Sigmoid colon (tissue), 7 donors: Measurements from ENCODE around the gene DPT. TPM values are rescaled to one million over a fixed set of nuclear protein-coding genes. Genes with fewer than 3 reads are reported as not detected.

Source experiments
- DNase-seq: peaks from one replicate; pipeline ENCODE4 v3.0.0-alpha.2; 2019
- H3K27ac ChIP-seq, 4 donors: fragments of 200-600 bp; sonication (generic); one replicate each; pipeline ENCODE4 v1.5.1; 2016 to 2019; ENCODE audit warnings: mild to moderate bottlenecking in 1 of 4
- H3K27me3 ChIP-seq, 3 donors: fragments of 200-600 bp; sonication (generic); one replicate each; pipeline ENCODE4 v1.5.1; 2019; ENCODE audit warnings: mild to moderate bottlenecking in 1 of 3
- H3K36me3 ChIP-seq, 4 donors: fragments of 200-600 bp; sonication (generic); one replicate each; pipeline ENCODE4 v1.5.1; 2016 to 2019
- H3K4me1 ChIP-seq, 4 donors: fragments of 200-600 bp; sonication (generic); one replicate each; pipeline ENCODE4 v1.5.1; 2017 to 2019
- H3K4me3 ChIP-seq, 4 donors: fragments of 200-600 bp; sonication (generic); one replicate each; pipeline ENCODE4 v1.5.1; 2017 to 2019; ENCODE audit warnings: mild to moderate bottlenecking in 2 of 4, moderate library complexity in 1 of 4
- H3K9me3 ChIP-seq, 4 donors: fragments of 200-600 bp in 3 of 4; sonication (generic) in 3 of 4; one replicate each; pipeline versions ENCODE4 v1.5.1 to v1.6.1; 2013 to 2019
- CTCF ChIP-seq, 4 experiments: fragments of 450-650 bp in 3 of 4; fragments of 200-600 bp in 1 of 4; IDR thresholded peaks; one replicate each; pipeline ENCODE4 v1.5.1; 2016 to 2019; ENCODE audit warnings: antibody characterized with exemption in 4 of 4, mild to moderate bottlenecking in 3 of 4, moderate library complexity in 2 of 4
- EP300 ChIP-seq, 4 donors: sonication (generic); formaldehyde crosslinking; IDR thresholded peaks; one replicate each; pipeline ENCODE4 v1.6.1; 2017; ENCODE audit warnings: antibody characterized with exemption in 4 of 4
- POLR2A ChIP-seq, 2 donors: fragments of 450-650 bp; IDR thresholded peaks; one replicate each; pipeline ENCODE4 v1.6.1; 2016; ENCODE audit warnings: antibody characterized with exemption in 2 of 2, mild to moderate bottlenecking in 2 of 2, moderate library complexity in 2 of 2
- POLR2AphosphoS5 ChIP-seq, 4 donors: sonication (generic); formaldehyde crosslinking; IDR thresholded peaks; one replicate each; pipeline ENCODE4 v1.6.1; 2017; ENCODE audit warnings: antibody characterized with exemption in 4 of 4
- WGBS, 2 donors: extraction: QIAGEN DNeasy Blood & Tissue Kit; methylation state at CpG; one replicate each; pipeline ENCODE4 v1.1.7; 2013; 5-methylcytosine and 5-hydroxymethylcytosine counted together
- intact Hi-C: fragments of 100-400 bp; cut with DNase I; formaldehyde crosslinking; loops from one replicate; pipeline ENCODE4 v1.15.1; 2023
- polyA plus RNA-seq, 3 donors: library from polyadenylated mRNA; stranded (reverse); fragments of 200-250 nt; gene quantifications; one replicate each; pipeline ENCODE4 v1.2.3, GENCODE V29; 2013
- total RNA-seq, 4 donors: library from RNA; depleted of rRNA; stranded (reverse); fragments of >200 nt; gene quantifications; one replicate each; pipeline ENCODE4 v1.1.0, GENCODE V29; 2016
- donor health status: healthy with polysubstance abuse.
- donor health status: Bipolar disorder and iron deficiency.
- donor health status: healthy.

DPT gene
- total and polyA plus RNA-seq, 7 donors, result 2.1 to 519 (median 249) TPM

DNA sequence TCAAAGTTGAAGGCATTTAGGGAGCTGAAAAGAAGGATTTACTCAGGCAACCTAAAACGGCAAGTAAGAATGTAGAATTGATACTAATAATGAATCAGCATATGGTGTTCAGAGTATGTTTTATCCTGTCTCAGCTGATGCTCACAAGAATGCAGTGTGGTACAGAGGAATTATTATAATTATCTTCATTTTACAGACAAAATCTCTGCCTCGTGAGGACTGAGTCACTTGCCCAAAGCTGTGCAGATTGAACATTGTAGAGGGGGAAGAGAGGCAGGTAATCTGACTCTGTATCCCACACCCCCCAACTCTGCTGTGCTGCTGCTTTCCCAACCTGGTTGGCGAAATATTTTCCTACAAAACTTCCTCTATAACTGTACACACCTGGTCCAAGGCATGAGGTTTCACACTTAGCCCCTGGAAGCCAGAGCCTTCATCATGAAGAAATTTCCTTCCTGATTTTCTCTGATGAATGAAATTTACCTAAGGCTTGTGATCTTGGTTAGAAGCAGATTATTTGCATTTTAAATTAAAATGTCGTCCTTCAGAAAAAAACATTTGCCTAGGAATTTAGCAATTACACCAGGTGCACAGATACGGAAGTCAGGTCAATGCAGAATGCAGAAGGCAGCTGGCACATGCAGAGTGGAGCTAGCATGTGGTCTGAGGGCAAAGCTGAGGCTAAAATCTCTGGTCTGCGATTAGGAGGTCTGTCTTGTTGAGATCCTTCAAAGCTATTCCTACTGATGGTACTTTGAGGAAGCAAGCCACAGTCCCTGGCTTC is 52.8 kb downstream of the DPT start:
- no peak overlapping the region for H3K27ac ChIP-seq
- intact Hi-C loops, result no loop called here
- H3K4me3 ChIP-seq, result no peak overlapping the region
- no peak for DNase-seq
- H3K27me3 ChIP-seq, result no peaks in the 10 kb centered on the region
- H3K4me1 ChIP-seq, result peaks cover 0 to 4% (median 0%) of the 10 kb centered on the region in 4 donors
- 83 to 85% methylated on average over 6 of the region's 6 CpGs for WGBS, 2 donors
- TF ChIP-seq POLR2AphosphoS5 (IDR thresholded peaks at IDR 0.05) (no peak), CTCF (IDR thresholded peaks at IDR 0.05) (no peak), EP300 (IDR thresholded peaks at IDR 0.05) (no peak), POLR2A (IDR thresholded peaks at IDR 0.05) (no peak)
- no peaks in the 10 kb centered on the region for H3K36me3 ChIP-seq
- H3K9me3 ChIP-seq, result no peaks in the 10 kb centered on the region

GRCh38 chr1:168673974-168674683 is 54.9 kb downstream of the DPT start:
- H3K27me3 ChIP-seq, result no peaks in the 10 kb centered on the region
- peaks cover 0 to 4% (median 0%) of the 10 kb centered on the region in 4 donors for H3K4me1 ChIP-seq
- no peak for DNase-seq
- TF ChIP-seq POLR2AphosphoS5 (IDR thresholded peaks at IDR 0.05) (no peak), EP300 (IDR thresholded peaks at IDR 0.05) (no peak), CTCF (IDR thresholded peaks at IDR 0.05) (no peak), POLR2A (IDR thresholded peaks at IDR 0.05) (no peak)
- no peaks in the 10 kb centered on the region for H3K9me3 ChIP-seq
- no peaks in the 10 kb centered on the region for H3K36me3 ChIP-seq
- intact Hi-C loops, result no loop called here
- 89 to 96% methylated on average over 2 of the region's 2 CpGs for WGBS, 2 donors
- peak overlapping the region in 1 of 4 donors; percentile 6 for H3K27ac ChIP-seq
- no peak overlapping the region for H3K4me3 ChIP-seq

DNA sequence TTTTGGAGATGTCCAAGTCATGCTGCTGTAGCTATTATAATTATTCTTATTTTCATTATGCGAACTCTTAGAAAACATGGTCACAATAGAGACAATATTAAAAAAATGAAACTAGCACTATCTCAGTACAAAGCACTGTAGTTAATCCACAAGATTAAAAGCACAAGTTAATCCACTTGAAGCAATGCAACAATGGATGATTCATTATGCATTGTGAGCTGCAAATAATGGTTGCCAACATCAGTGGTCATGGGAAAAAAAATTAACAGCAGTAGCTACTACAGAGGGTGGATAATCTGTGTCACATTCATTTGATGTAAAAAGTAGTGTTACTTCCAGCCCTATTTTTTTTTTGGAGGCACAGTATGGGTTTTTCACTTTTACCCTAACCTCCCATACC is 56.7 kb downstream of the DPT start:
- Histone ChIP-seq H3K4me1 (peaks cover 0 to 4% (median 0%) of the 10 kb centered on the region in 4 donors), H3K27me3 (no peaks in the 10 kb centered on the region), H3K27ac (no peak overlapping the region), H3K9me3 (no peaks in the 10 kb centered on the region), H3K36me3 (no peaks in the 10 kb centered on the region), H3K4me3 (no peak overlapping the region)
- no peak for DNase-seq
- 95 to 99% methylated on average over 1 of the region's 1 CpG for WGBS, 2 donors
- intact Hi-C loops, result no loop called here
- TF ChIP-seq CTCF (IDR thresholded peaks at IDR 0.05), result no peak
- TF ChIP-seq POLR2AphosphoS5 (IDR thresholded peaks at IDR 0.05), result no peak
- no peak for TF ChIP-seq EP300 (IDR thresholded peaks at IDR 0.05)
- no peak for TF ChIP-seq POLR2A (IDR thresholded peaks at IDR 0.05)

- Histone ChIP-seq H3K27ac (no peak overlapping the region), H3K9me3 (no peaks in the 10 kb centered on the region), H3K4me1 (peaks cover 0 to 4% (median 0%) of the 10 kb centered on the region in 4 donors), H3K4me3 (no peak overlapping the region), H3K36me3 (no peaks in the 10 kb centered on the region), H3K27me3 (no peaks in the 10 kb centered on the region)
- no peak for DNase-seq
- intact Hi-C loops, result no loop called here
- no peak for TF ChIP-seq POLR2A (IDR thresholded peaks at IDR 0.05)
- TF ChIP-seq POLR2AphosphoS5 (IDR thresholded peaks at IDR 0.05), result no peak
- TF ChIP-seq CTCF (IDR thresholded peaks at IDR 0.05), result no peak
- TF ChIP-seq EP300 (IDR thresholded peaks at IDR 0.05), result no peak
Measured at GRCh38 chr1:168671782-168672181, 57.2 kb downstream of the DPT start.
